HT1080 (cell line): ENCODE measurements around the gene JMJD1C. TPM values are rescaled to one million over a fixed set of nuclear protein-coding genes. Genes with fewer than 3 reads are reported as not detected.
"Not testable (repeated sequence)": the region's sequence is repeated elsewhere in the genome, so short reads cannot be mapped to it uniquely, and the experiment has no call there.

Source experiments
- DNase-seq: peaks from one replicate; pipeline ENCODE4 v3.0.0-alpha.2; 2015; ENCODE audit warnings: low read depth
- total RNA-seq: library from RNA; depleted of rRNA; stranded (reverse); fragments of >200 nt; shearing (Covaris generic); gene quantifications from 2 replicates; pipeline ENCODE4 v1.2.3, GENCODE V29; 2014

Gene JMJD1C
- total RNA-seq, 1 experiment from 2014 or later = 43.9 TPM

DNA sequence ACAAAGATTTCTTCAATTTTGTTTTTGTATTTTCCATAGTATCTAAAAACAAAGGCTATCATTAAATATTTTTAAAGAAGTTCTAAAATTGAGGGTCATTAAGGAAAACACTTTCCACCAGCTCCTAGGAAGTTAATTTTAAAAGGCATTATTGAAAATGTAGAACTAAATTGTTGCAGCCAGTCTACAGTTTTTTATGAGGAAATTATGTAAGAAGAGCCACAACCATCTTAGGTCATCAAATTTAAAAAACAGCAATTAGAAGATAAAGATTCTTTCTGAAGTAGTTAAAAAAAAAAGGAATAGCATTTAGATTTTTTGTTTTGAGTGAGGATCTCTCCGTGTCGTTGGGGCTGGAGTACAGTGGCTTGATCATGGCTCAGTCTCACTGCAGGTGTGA, 171.0 kb downstream of the JMJD1C start:
- no peak for DNase-seq

DNA sequence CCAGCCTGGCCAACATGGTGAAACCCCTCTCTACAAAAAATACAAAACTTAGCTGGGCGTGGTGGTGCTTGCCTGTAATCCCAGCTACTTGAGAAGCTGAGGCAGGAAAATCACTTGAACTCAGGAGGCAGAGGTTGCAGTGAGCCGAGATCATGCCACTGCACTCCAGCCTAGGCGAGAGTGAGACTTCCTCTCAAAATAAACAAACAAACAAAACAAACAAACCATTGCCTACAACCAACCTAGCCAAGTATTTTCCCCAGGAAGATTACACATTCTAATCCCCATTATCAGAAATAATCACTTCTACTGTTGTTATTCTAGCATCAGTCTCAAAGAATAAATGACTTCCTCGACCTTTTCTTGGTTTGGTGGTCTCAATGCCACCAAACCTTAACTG, 172.9 kb downstream of the JMJD1C start:
- not testable (repeated sequence) for DNase-seq

DNA sequence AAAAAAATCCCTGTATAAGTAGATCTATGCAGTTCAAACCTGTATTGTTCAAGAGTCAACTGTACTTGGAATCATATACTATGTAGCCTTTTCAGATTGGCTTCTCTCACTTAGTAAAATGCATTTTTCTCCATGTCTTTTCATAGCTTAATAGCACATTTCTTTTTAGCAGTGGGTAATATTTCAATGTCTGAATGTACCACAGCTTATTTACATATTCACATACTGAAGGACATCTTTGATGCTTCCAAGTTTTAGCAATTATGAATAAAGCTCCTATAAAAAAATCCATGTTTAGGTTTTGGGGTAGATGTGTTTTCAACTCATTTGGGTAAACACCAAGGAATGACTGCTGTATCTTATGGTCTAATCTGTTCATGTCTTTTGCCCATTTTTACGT, 177.6 kb downstream of the JMJD1C start:
- DNase-seq = no peak

DNA sequence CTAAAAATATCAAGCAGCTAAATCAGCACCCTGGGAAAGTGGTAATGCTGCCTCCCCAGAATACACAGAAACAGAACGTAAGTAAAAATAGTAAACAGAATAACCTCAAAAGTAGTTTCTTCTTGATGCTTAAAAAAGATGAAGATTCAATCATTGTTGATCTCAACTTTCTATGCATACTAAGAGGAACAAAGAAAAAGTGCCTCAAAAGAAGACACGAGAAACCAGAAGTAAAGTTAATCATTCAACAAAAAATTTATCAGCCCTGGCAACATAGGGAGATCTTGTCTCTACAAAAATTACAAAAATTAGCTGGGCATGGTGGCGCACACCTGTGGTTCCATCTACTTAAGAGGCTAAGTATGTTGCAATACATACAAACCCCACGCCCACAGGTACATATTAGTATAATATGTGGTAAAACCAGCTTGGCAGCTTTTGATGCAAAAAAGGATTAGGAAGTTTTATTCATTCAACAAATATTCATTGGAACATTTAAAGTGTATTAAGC, 179.0 kb downstream of the JMJD1C start:
- DNase-seq = no peak

DNA sequence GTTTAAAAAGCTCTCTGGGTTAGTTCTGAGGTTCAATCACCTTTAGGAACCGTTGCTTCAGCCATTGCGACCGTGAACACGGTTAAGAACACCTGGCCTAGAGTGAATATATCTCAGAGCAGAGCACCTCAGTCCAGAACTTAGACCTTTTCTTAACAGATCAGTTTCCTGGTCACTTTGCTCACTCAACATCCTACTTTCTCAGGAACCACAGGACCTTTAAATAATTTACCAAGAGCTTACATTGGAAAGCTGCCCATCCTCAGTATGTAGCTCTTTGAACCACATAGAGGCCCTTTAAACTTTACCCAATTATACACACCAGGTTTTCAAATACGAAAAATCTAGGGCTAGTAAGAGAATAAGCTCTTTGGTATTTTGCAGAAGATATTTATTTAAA, 179.4 kb downstream of the JMJD1C start:
- DNase-seq = no peak

DNA sequence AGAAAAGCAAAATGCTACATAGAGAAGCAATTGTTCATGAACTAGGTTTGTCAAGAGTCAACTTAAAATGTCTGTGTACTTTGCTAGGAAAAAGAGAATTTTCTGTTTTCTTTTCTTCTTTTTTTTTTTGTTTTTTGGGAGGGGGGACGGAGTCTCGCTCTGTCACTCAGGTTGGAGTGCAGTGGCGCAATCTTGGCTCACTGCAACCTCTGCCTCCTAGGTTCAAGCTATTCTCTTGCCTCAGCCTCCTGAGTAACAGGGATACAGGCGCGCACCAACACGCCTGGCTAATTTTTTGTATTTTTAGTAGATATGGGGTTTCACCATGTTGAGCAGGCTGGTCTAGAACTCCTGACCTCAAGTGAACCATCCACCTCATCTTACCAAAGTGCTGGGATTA, 181.9 kb downstream of the JMJD1C start:
- not testable (repeated sequence) for DNase-seq

DNA sequence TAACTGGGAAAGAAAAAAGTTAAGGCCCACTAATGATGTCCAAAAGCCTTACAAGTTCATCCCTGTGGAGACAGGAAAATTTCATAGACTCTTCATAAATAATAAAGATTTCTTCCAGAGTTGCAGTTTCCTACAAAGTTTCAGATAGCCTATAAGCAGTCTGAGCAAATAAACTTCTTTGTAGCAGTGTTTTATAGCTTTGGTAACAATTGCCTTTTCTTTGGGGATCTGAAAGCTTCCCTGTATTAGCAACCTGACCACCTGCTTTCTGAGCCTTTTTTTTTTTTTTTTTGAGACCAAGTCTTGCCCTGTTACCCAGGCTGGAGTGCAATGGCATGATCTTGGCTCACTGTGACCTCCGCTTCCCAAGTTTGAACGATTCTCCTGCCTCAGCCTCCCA, 182.7 kb downstream of the JMJD1C start:
- no peak for DNase-seq

DNA sequence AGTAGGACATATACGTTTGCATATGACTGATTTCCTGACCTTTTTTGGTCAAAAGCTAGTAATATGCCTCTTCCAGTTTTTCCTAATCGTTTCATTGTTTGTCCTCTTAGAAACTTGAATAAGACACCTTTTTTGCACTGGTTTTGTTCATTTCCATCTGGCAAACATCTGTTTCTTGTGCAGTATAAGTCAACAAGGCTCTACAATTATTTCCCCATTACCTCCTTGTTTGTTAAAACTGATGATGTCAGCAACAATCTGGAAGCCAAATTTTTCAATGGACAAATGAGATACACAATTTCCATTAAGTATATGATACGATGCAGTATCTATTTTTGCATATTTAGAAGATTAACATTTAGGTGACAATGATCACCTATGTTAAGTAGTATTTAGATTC, 183.8 kb downstream of the JMJD1C start:
- DNase-seq = no peak

DNA sequence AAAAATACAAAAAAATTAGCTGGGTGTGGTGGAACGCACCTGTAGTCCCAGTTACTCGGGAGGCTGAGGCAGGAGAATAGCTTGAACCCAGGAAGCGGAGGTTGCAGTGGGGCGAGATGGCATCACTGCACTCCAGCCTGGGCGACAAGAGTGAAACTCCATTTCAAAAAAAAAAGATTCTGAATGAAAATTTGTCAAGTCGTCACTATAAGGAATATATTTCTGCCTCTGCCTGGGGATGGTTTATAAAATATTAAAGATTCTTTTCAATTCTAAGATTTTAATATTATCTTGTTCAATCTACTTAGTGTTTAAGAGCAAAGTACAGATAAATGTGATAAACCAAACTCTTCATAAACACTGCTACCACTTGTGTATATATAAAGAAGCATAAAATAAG, 185.4 kb downstream of the JMJD1C start:
- no peak for DNase-seq

DNA sequence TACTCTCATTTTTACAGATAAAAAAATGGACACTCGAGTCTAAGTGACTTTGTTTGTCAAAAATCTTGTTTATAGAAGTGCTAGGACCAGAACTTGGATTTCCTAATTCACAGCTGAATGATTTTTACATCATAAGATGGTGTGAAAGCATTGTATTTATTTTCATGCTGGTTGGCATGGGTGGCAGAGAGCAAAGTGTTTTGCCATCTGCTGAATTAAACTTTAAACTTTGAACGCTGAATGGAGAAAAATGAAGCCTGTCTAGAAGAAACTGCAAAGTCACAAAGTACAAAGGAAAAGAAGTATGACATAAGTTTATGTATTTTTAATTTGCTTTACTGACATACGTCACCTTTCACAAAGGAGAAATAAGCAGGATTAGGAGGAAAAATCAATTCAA, 190.7 kb downstream of the JMJD1C start:
- no peak for DNase-seq

DNA sequence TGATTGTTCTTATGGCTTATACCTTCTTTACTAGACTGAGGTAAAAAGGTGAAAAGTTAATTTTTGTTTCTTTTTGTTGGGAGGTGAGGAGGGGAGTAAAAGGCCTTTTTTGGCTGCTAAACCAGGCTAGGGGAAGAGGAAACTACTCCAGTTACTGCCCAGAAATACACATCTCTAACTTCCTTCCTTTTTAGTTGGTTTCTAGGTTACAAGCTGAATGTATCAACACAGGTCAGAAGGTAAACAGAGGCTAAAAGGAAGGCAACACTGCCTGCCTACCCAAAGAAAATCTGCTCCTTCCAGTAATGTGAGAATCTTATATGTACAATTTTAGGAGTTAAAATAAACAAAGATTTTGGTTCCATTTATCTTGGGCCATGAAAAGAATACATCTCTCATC, 192.2 kb downstream of the JMJD1C start:
- DNase-seq = no peak

DNA sequence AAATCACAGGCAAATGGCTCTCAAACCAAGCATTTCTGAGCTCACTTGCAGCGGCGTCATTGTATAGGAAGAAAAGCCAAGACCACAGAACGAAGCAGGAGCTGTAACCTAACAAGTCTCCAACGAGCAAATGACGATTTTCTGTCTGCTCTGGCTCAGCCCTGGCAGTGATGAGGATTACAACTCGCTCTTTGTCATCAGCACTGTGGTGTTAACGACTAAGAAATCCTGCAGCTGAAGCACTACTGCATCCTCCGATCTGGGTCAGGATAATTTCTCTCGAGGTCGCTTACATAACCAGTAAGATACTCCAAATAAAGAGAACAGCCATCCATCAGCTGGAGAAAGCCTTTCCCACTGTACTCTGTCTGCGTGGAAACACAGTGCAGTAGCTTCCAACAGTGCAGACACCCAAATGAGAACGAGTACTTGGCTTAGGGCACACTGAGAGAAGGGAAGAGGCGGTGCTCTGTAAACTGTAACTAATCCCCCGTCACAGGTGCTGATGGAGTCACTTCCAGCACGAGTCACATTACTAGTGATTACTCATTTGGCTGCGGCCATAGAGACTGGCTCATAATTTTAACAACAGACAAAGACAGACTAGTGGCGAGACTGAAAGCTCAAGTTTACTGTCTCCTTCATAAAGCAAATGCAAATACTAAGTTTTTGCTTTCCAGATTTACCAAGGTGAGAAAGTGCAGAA, 196.8 kb downstream of the JMJD1C start:
- peak; percentile 97 for DNase-seq

DNA sequence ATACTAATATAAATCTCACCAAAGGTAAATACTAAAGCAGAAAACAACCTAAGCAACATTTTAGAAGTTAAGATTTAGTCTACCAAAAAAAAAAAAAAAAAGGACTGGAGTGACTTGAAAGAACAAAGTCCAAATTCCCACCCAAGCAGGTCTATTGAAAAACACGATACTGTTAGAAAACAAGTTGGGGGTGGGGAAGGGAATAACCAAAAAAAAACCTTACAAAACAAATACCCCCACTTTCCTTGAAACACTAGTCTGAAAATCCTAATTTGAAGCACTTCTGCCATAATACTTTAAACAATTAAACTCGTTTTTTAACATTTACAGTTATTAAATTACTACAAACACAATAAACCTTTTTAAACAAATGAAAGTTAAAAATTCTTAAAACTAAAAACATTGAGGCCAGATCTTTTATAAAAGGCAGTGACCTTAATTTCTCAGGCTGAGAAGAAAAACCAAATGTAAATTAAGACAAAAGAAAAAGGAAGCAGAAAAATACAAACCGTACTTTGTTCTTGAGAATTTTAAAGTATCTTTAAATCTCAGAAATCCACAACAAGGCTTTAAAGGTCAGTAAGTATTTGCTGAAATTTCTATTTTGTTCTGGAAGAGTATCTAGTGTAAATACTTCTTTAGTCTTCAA, 197.5 kb downstream of the JMJD1C start:
- DNase-seq = peak; percentile 33

DNA sequence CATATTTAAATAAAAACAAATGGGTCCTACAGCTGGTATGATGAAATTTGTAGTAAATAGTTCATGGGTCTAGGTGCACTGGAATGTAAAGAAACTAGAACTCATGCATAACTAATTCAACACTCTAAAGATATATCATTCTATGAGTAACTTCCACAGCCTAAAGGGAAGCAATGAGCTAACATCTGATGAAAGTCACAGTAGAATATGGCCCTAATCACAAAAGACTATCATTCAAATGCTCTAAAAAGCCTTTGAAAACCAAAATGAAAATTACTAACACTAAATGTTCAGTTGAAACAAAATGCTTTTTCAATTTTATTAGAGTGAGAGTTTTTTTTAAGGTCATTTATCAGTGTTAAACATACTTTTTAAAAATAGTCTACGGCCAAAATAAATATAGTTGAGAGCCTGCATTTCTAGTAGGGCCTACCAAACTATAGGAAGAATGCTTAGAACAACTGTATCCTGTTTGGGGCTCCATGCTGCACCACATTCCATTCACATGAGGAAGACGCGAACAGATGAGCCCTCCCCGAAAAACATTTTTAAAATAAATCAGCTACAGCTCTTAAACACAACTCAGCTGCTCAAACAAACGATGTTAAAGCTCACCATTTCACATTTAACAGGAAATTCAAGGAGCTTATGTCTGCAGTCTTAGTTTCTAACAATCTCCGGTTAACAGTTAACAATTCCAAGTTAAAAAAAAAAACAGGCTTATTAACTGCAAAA, 198.2 kb downstream of the JMJD1C start:
- DNase-seq = peak; percentile 76

DNA sequence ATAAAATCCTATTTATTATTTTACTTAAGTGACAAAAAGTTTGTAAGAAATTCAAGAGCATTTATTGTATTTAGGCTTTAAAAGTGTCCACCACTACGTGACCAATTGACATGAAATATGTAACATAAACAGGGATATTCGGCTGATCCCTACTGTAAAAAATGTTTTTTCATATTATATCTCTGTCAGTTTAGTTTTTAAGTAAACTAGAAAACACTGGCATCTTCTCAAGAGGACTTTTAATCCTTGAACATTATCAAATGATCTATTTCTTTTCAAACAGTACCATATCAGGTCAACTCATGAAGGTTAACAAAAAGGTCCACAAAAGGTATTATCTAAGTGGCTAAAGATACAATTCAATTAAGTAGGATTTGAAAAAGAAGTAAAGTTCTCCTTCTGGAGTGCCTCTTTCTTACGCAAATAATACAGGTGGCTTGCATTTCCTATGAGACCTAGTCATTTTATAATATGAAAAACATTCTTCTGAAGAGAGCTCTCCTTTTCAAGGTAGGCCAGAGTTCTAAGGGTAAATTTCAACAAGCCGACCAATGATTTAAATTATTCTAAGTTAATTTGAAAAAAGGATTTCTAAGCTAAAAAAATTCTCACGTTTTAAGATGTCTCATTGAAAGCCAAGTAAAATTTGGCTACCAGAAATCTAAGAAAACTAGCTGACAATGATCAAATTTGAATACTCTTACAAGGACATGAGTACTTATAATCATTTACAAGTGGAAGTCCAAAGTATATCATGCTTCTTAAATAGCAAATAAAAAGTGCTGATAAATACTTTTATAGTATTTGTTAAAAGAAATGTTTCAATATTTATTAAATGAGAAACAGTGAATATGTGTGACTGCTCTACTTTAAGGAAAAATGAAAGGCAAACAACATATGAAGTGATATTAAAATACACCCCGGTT, 199.1 kb downstream of the JMJD1C start:
- no peak for DNase-seq

DNA sequence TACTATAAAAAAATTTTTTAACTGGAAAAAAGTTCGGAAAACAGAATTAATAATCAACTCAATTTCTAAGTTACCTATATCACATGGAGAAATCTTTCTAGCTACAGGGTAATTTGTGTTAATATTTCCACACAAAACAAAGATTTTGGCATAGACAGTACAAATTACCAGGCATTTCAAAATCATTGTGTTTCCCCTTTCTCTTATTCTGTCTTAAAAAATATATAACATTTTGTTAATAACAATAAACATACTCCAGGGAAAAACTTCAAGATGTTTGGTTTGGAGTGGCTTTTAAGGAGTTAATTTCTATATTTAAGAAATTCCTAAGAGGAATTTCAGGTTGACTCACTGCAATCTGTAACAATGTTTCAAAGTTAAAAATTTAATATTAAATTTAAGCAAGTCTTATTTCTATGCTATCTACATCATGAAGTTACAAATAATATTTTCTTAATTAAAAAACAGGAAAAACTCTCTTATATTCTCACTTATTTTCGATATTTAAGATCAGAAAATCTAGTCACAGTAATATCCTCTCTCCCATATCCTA, 200.0 kb downstream of the JMJD1C start:
- no peak for DNase-seq

DNA sequence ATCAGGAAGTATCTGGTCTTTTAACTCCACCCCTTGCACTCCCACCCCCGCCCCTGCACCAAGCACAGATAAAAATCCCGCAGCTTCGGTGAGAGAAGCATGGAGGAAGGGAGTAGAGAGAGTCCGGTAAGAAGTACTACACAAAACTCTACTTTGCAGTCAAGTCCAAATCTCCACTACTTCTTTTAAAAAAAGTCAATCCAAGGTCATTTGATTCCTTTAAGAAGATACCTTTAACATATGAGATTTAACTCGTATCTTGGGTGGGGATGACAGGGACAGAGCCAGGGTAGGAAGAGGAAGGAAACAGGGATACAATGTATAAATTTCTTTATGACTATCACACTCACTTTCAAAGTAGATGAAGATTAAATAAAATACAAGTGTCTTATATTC, 200.6 kb downstream of the JMJD1C start:
- DNase-seq = peak; percentile 47

DNA sequence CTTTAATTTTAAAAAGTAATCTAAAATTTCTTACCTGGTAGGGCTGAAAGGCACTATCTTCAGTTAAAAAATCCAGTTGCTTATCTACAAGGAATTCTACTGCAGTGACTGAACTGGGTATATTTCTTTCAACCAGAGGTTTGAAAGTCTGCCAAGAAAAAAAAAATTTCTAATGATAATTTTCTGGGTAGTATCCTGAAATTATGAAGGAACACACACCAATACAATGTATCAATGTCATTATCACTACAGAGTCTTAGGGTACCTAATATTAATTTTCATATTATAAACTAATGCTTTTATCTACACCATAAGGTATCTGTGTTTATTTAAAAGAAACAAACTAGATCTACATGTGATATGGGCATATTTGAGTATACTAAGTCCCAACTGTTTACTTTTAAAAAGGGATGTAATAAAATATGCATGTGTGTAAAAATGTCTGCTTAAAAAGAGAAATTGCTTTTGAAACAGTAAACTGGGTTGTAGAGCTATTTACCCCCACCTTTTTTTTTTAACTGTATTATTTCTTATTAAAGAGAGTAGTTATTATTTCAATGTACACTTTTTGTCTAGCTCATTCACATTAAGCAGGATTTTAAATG, 201.1 kb downstream of the JMJD1C start:
- no peak for DNase-seq

DNA sequence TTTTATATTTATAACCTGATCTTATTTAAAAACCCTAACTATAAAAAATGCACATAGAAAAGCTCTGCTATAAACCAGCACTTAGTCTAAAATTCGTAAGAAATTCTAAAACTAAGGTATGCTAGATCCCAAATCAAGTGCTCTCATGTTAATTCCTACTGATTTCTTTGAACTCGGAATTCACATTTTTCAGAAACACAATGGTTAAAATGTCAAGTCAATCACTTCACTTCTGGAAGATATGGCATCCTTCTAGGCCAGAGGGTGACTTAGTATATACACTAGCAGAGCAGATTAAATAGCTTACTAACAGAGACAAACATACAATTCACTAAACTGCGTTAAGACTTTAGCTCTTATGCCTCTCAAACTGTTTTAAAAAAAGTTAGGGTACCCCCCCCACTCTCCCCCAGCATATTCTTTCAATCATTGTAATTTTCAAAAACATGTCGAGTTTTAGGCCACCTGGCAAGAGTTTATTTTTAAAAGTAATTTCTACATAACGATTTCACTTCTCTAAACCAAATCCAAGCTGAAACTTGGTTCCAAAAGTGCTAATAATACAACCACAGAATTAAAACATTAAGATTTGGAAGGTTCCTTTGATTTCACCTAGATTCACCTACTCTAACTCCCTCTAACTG, 203.2 kb downstream of the JMJD1C start:
- DNase-seq = no peak

DNA sequence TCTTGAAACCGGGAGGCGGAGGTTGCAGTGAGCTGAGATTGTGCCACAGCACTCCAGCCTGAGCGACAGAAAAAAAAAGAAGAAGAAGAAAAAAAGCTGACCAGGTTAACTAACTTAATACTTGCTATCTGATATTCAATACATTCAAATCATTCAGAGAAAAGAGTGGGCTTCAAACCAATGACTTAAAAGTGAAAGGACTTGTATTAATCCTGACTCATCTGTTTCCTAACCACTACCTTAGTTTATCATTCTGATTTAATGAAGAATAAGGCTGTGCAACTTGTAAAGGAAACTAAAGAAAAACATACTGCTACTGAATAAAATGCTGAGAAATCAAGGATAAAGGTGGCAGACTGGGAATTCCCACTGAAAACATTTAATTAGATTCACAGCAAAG, 204.3 kb downstream of the JMJD1C start:
- no peak for DNase-seq
